HepG2 (cell line): ENCODE data around the gene CCDC170. TPM values are rescaled to one million over a fixed set of nuclear protein-coding genes. Genes with fewer than 3 reads are reported as not detected.
"Not testable (repeated sequence)": the region's sequence is repeated elsewhere in the genome, so short reads cannot be mapped to it uniquely, and the experiment has no call there.

Experiments
- BCL6 ChIP-seq: IDR thresholded peaks from 2 replicates; pipeline ENCODE4 v1.6.1; 2016; ENCODE audit warnings: missing genetic modification reagents, missing compliant biosample characterization
- FOXJ3 ChIP-seq: sonication (generic); formaldehyde crosslinking; IDR thresholded peaks from 2 replicates; pipeline ENCODE4 v1.4.0; 2020; ENCODE audit warnings: missing genetic modification reagents, mild to moderate bottlenecking, borderline replicate concordance
- FOXK2 ChIP-seq: fragments of 450-650 bp; IDR thresholded peaks from 2 replicates; pipeline ENCODE4 v1.6.1; 2016
- MED1 ChIP-seq: sonication (generic); formaldehyde crosslinking; IDR thresholded peaks from 2 replicates; pipeline ENCODE4 v1.4.0; 2020; ENCODE audit warnings: missing genetic modification reagents
- MYC ChIP-seq: sonication (generic); formaldehyde crosslinking; IDR thresholded peaks from 2 replicates; pipeline ENCODE4 v1.9.0; 2021; ENCODE audit warnings: missing genetic modification reagents, borderline replicate concordance
- NR2F2 ChIP-seq: IDR thresholded peaks from 2 replicates; pipeline ENCODE4 v1.6.1; 2012; ENCODE audit warnings: low read depth, inconsistent platforms, borderline replicate concordance
- ONECUT2 ChIP-seq: sonication (generic); formaldehyde crosslinking; IDR thresholded peaks from 2 replicates; pipeline ENCODE4 v1.4.0; 2020; ENCODE audit warnings: missing genetic modification reagents
- PITX1 ChIP-seq: sonication (generic); formaldehyde crosslinking; IDR thresholded peaks from 2 replicates; pipeline ENCODE4 v1.5.1; 2020; ENCODE audit warnings: mild to moderate bottlenecking, missing genetic modification reagents
- PPARG ChIP-seq: conservative IDR thresholded peaks from 2 replicates; pipeline ENCODE4 v1.6.1; 2016; ENCODE audit warnings: missing biosample characterization, missing genetic modification reagents
- SOX13 ChIP-seq, 3 experiments: fragments of 450-650 bp in 1 of 3; sonication (generic) in 1 of 3; formaldehyde crosslinking in 1 of 3; IDR thresholded peaks in 2 of 3; conservative IDR thresholded peaks in 1 of 3; 2 replicates each; pipeline versions ENCODE4 v1.5.0 to v1.6.1; 2016 to 2020; ENCODE audit warnings: antibody characterized with exemption in 1 of 3, mild to moderate bottlenecking in 1 of 3, missing compliant biosample characterization in 1 of 3, missing genetic modification reagents in 1 of 3, moderate library complexity in 1 of 3
- SOX5 ChIP-seq: IDR thresholded peaks from 2 replicates; pipeline ENCODE4 v1.6.1; 2016; ENCODE audit warnings: borderline replicate concordance
- SOX6 ChIP-seq, 2 experiments: fragments of 450-650 bp in 1 of 2; sonication (generic) in 1 of 2; formaldehyde crosslinking in 1 of 2; IDR thresholded peaks; 2 replicates each; pipeline versions ENCODE4 v1.4.0 to v1.6.1; 2017 to 2020; ENCODE audit warnings: antibody characterized with exemption in 1 of 2, mild to moderate bottlenecking in 1 of 2, missing genetic modification reagents in 1 of 2
- SP5 ChIP-seq: IDR thresholded peaks from 2 replicates; pipeline ENCODE4 v1.6.1; 2016; ENCODE audit warnings: low read depth, borderline replicate concordance
- ZFY ChIP-seq: sonication (generic); formaldehyde crosslinking; IDR thresholded peaks from 2 replicates; pipeline ENCODE4 v1.4.0; 2020; ENCODE audit warnings: missing genetic modification reagents
- polyA plus RNA-seq, 8 experiments: library from polyadenylated mRNA; depleted of rRNA in 3 of 8; stranded (reverse) in 7 of 8; unstranded in 1 of 8; fragments of >200 nt; fragmentation: Illumina TruSeq in 4 of 8; extraction: Trizol in 4 of 8; gene quantifications; 2 replicates each; pipeline versions ENCODE4 v1.2.1 to v1.2.3, GENCODE V29; 2011 to 2016; ENCODE audit warnings: low read depth in 4 of 8, missing spikeins in 1 of 8, mixed read lengths in 1 of 8; ENCODE audit not compliant: insufficient read depth in 1 of 8
- total RNA-seq, 5 experiments: library from RNA; depleted of rRNA; stranded (reverse); fragments of >200 nt; fragmentation: Illumina TruSeq; extraction: Trizol; gene quantifications; 2 replicates each; pipeline ENCODE4 v1.2.3, GENCODE V29; 2016; ENCODE audit warnings: low read depth in 1 of 5
- TF ChIP-seq, protein P1 (sequence below): sonication (generic); formaldehyde crosslinking; IDR thresholded peaks from 2 replicates; pipeline ENCODE4 v1.4.0; 2020; ENCODE audit warnings: missing genetic modification reagents, mild to moderate bottlenecking, borderline replicate concordance
- TF ChIP-seq, protein P2 (sequence below): IDR thresholded peaks from 2 replicates; pipeline ENCODE4 v1.4.0; 2020; ENCODE audit warnings: mild to moderate bottlenecking, missing genetic modification reagents
- TF ChIP-seq, protein P3 (sequence below): sonication (generic); formaldehyde crosslinking; IDR thresholded peaks from 2 replicates; pipeline ENCODE4 v1.5.0; 2020; ENCODE audit warnings: mild to moderate bottlenecking, missing genetic modification reagents, borderline replicate concordance

The CCDC170 gene
- total and polyA plus RNA-seq, 2 of the 13 experiments (the other 11 are each of a cell fraction or from before 2014, with no cell fraction given): 0.90 to 5.1 TPM

DNA sequence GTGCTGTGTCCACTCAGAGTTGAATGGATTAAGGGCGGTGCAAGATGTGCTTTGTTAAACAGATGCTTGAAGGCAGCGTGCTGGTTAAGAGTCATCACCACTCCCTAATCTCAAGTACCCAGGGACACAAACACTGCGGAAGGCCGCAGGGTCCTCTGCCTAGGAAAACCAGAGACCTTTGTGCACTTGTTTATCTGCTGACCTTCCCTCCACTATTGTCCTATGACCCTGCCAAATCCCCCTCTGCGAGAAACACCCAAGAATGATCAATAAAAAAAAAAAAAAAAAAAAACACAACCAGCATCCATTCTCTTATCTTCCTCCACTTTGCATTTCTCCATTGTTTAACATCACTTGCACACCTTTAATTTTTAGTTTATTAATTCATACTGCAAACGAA lies 42.9 kb upstream of the CCDC170 start (continued):
- TF ChIP-seq, protein P1, sequence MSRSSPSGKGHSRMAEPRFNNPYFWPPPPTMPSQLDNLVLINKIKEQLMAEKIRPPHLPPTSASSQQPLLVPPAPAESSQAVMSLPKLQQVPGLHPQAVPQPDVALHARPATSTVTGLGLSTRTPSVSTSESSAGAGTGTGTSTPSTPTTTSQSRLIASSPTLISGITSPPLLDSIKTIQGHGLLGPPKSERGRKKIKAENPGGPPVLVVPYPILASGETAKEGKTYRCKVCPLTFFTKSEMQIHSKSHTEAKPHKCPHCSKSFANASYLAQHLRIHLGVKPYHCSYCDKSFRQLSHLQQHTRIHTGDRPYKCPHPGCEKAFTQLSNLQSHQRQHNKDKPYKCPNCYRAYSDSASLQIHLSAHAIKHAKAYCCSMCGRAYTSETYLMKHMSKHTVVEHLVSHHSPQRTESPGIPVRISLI: peak; percentile 72; the same call in 1 of the 2 replicates
- TF ChIP-seq ONECUT2 (CRISPR knock-in tag) (peak; percentile 70), BCL6 (CRISPR knock-in tag) (peak; percentile 86), MED1 (CRISPR knock-in tag) (peak; percentile 42), FOXJ3 (CRISPR knock-in tag) (0 out of 2 replicates have a peak, but pooled peaks have one; percentile 25), PPARG (0 out of 2 replicates have a peak, but pooled peaks have one; percentile 34), SOX13 (CRISPR knock-in tag; conservative IDR thresholded peaks at IDR 0.05 in 1 of 2, IDR thresholded peaks at IDR 0.05 in 1 of 2) (peak in 1 of 2 experiments; percentile 73; a peak in 2 of 4 replicates), SOX6 (CRISPR knock-in tag; IDR thresholded peaks at IDR 0.05) (peak; percentile 51), PITX1 (CRISPR knock-in tag) (0 out of 2 replicates have a peak, but pooled peaks have one; percentile 25), SP5 (CRISPR knock-in tag) (peak; percentile 17; the same call in 1 of the 2 replicates), SOX5 (CRISPR knock-in tag) (peak; percentile 68; the same call in 1 of the 2 replicates), NR2F2 (0 out of 2 replicates have a peak, but pooled peaks have one; percentile 31), FOXK2 (peak; percentile 58; the same call in 1 of the 2 replicates), ZFY (0 out of 2 replicates have a peak, but pooled peaks have one; percentile 24), MYC (CRISPR knock-in tag) (0 out of 2 replicates have a peak, but pooled peaks have one; percentile 29)
- TF ChIP-seq, protein P2, sequence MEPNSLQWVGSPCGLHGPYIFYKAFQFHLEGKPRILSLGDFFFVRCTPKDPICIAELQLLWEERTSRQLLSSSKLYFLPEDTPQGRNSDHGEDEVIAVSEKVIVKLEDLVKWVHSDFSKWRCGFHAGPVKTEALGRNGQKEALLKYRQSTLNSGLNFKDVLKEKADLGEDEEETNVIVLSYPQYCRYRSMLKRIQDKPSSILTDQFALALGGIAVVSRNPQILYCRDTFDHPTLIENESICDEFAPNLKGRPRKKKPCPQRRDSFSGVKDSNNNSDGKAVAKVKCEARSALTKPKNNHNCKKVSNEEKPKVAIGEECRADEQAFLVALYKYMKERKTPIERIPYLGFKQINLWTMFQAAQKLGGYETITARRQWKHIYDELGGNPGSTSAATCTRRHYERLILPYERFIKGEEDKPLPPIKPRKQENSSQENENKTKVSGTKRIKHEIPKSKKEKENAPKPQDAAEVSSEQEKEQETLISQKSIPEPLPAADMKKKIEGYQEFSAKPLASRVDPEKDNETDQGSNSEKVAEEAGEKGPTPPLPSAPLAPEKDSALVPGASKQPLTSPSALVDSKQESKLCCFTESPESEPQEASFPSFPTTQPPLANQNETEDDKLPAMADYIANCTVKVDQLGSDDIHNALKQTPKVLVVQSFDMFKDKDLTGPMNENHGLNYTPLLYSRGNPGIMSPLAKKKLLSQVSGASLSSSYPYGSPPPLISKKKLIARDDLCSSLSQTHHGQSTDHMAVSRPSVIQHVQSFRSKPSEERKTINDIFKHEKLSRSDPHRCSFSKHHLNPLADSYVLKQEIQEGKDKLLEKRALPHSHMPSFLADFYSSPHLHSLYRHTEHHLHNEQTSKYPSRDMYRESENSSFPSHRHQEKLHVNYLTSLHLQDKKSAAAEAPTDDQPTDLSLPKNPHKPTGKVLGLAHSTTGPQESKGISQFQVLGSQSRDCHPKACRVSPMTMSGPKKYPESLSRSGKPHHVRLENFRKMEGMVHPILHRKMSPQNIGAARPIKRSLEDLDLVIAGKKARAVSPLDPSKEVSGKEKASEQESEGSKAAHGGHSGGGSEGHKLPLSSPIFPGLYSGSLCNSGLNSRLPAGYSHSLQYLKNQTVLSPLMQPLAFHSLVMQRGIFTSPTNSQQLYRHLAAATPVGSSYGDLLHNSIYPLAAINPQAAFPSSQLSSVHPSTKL: peak; percentile 69
- TF ChIP-seq, protein P3, sequence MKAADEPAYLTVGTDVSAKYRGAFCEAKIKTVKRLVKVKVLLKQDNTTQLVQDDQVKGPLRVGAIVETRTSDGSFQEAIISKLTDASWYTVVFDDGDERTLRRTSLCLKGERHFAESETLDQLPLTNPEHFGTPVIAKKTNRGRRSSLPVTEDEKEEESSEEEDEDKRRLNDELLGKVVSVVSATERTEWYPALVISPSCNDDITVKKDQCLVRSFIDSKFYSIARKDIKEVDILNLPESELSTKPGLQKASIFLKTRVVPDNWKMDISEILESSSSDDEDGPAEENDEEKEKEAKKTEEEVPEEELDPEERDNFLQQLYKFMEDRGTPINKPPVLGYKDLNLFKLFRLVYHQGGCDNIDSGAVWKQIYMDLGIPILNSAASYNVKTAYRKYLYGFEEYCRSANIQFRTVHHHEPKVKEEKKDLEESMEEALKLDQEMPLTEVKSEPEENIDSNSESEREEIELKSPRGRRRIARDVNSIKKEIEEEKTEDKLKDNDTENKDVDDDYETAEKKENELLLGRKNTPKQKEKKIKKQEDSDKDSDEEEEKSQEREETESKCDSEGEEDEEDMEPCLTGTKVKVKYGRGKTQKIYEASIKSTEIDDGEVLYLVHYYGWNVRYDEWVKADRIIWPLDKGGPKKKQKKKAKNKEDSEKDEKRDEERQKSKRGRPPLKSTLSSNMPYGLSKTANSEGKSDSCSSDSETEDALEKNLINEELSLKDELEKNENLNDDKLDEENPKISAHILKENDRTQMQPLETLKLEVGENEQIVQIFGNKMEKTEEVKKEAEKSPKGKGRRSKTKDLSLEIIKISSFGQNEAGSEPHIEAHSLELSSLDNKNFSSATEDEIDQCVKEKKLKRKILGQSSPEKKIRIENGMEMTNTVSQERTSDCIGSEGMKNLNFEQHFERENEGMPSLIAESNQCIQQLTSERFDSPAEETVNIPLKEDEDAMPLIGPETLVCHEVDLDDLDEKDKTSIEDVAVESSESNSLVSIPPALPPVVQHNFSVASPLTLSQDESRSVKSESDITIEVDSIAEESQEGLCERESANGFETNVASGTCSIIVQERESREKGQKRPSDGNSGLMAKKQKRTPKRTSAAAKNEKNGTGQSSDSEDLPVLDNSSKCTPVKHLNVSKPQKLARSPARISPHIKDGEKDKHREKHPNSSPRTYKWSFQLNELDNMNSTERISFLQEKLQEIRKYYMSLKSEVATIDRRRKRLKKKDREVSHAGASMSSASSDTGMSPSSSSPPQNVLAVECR (CRISPR knock-in tag): 0 out of 2 replicates have a peak, but pooled peaks have one; percentile 1
- not testable (repeated sequence) for TF ChIP-seq SOX13, SOX6 (IDR thresholded peaks at IDR 0.05)
